ENCODE measurements around the gene CBLN3.

The CBLN3 gene

GRCh38 chr14:24381363-24382063 is 48.0 kb downstream of the CBLN3 start:
- TF ChIP-seq EP300 (IDR thresholded peaks at IDR 0.05; ENCODE audit: borderline replicate concordance) (no peak), ZBTB7A (IDR thresholded peaks at IDR 0.05; ENCODE audit: low read depth) (no peak), NFIC (IDR thresholded peaks at IDR 0.05) (no peak), RAD21 (IDR thresholded peaks at IDR 0.05; ENCODE audit: low read depth) (no peak), FOXM1 (IDR thresholded peaks at IDR 0.05; ENCODE audit: borderline replicate concordance, low read depth) (no peak), REST (IDR thresholded peaks at IDR 0.05; ENCODE audit: low read depth) (no peak), TEAD4 (IDR thresholded peaks at IDR 0.05) (no peak), MAX (IDR thresholded peaks at IDR 0.05) (no peak), CREB1 (IDR thresholded peaks at IDR 0.05; ENCODE audit: low read depth) (no peak), YY1 (IDR thresholded peaks at IDR 0.05; ENCODE audit: low read depth) (no peak), USF1 (IDR thresholded peaks at IDR 0.05) (no peak), TCF12 (IDR thresholded peaks at IDR 0.05; ENCODE audit: low read depth) (no peak), EGR1 (IDR thresholded peaks at IDR 0.05) (no peak), TAF1 (IDR thresholded peaks at IDR 0.05; ENCODE audit: low read depth) (no peak), CEBPB (IDR thresholded peaks at IDR 0.05) (no peak)

GRCh38 chr14:24379907-24380730 is 49.3 kb downstream of the CBLN3 start:
- TF ChIP-seq RAD21 (IDR thresholded peaks at IDR 0.05; ENCODE audit: low read depth): no peak
- TF ChIP-seq MAX (IDR thresholded peaks at IDR 0.05): no peak
- TF ChIP-seq USF1 (IDR thresholded peaks at IDR 0.05): no peak
- TF ChIP-seq REST (IDR thresholded peaks at IDR 0.05; ENCODE audit: low read depth): no peak

GRCh38 chr14:24378981-24379906 is 50.2 kb downstream of the CBLN3 start:
- TF ChIP-seq REST (IDR thresholded peaks at IDR 0.05; ENCODE audit: low read depth): no peak
- no peak for TF ChIP-seq CREB1 (IDR thresholded peaks at IDR 0.05; ENCODE audit: low read depth)
- TF ChIP-seq ZBTB7A (IDR thresholded peaks at IDR 0.05; ENCODE audit: low read depth): no peak
- no peak for TF ChIP-seq RAD21 (IDR thresholded peaks at IDR 0.05; ENCODE audit: low read depth)
- no peak for TF ChIP-seq TCF12 (IDR thresholded peaks at IDR 0.05; ENCODE audit: low read depth)
- TF ChIP-seq TEAD4 (IDR thresholded peaks at IDR 0.05): no peak
- TF ChIP-seq CEBPB (IDR thresholded peaks at IDR 0.05): no peak
- TF ChIP-seq MAX (IDR thresholded peaks at IDR 0.05): no peak
- no peak for TF ChIP-seq USF1 (IDR thresholded peaks at IDR 0.05)
- no peak for TF ChIP-seq FOXM1 (IDR thresholded peaks at IDR 0.05; ENCODE audit: borderline replicate concordance, low read depth)
- no peak for TF ChIP-seq EGR1 (IDR thresholded peaks at IDR 0.05)
- no peak for TF ChIP-seq TAF1 (IDR thresholded peaks at IDR 0.05; ENCODE audit: low read depth)
